ENCODE measurements around the gene POPDC3.
A peak's percentile ranks its signal among the peaks of the same experiment; 100 is the strongest.

POPDC3 gene

DNA sequence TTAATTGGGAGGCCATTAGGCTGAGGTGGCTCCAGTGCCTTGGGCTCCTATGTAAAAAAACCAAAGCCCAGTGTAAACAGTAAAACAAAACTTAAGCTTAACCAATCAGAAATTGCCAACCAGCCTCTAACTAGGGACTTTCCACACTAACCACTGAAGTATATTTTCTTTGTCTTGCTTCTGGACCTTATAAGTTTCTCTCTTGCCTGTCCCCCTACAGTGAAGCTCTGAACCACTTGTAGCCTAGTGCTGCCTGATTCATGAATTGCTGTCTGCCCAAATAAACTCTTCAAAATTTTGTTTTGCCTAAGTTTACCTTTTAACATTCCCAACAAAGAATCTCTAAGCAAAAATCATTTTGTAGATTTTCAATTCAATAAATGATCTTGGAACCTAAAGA, 28.2 kb downstream of the POPDC3 start:
- H3K27ac Mint-ChIP-seq, result no peak overlapping the region
- H3K36me3 Mint-ChIP-seq (ENCODE audit: low read depth), result no peaks in the 10 kb centered on the region
- H3K4me3 Mint-ChIP-seq, result no peak overlapping the region
- peaks cover 2% of the 10 kb centered on the region for H3K4me1 Mint-ChIP-seq (ENCODE audit: low read depth)
- H3K9me3 Mint-ChIP-seq, result no peaks in the 10 kb centered on the region
- peaks cover 3% of the 10 kb centered on the region for H3K27me3 Mint-ChIP-seq (ENCODE audit: low read depth)

DNA sequence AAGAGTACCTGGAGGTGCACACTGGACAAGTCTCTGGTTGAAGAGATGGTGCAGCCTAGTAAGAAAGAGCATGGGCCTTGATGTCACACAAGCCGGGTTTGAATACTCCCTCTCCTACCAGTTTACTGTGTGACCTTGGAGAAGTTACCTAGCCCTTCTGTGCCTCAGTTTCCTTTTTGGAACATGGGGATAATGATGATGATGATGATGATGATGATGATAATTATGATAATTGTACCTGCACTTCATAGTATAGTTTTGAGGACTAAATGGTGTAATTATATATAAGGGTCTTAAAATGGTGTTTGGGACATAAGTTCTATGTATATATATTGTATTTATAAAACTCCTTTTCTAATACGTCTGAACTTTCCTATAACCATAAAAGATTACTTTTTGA, 41.7 kb downstream of the POPDC3 start:
- peaks cover 2% of the 10 kb centered on the region for H3K36me3 Mint-ChIP-seq (ENCODE audit: low read depth)
- H3K9me3 Mint-ChIP-seq, result no peaks in the 10 kb centered on the region
- peak overlapping the region; percentile 63 for H3K4me3 Mint-ChIP-seq
- H3K4me1 Mint-ChIP-seq (ENCODE audit: low read depth), result no peaks in the 10 kb centered on the region
- H3K27ac Mint-ChIP-seq, result no peak overlapping the region
- H3K27me3 Mint-ChIP-seq (ENCODE audit: low read depth), result peaks cover 82% of the 10 kb centered on the region

DNA sequence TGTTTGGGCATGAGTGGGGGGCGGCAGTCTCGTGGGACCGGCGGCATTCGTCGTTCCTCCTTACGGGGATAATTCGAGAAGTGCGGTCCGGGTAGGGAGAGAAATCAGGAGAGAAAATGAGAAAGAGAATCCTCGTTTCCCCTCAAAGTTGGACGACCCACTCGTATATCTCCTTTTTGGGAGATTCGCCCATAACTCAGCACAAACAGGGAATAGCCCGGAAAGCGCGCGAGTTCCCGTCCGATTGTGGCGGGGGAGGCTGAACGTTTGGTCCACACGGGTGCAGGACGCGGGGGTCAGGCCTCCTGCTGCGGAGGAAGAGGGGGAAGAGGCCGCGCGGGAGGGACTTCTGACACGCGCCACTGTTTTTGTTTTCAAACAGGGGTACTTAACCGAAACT, 42.4 kb downstream of the POPDC3 start:
- no peak overlapping the region for H3K27ac Mint-ChIP-seq
- H3K9me3 Mint-ChIP-seq, result no peaks in the 10 kb centered on the region
- H3K4me3 Mint-ChIP-seq, result peak overlapping the region; percentile 63
- H3K4me1 Mint-ChIP-seq (ENCODE audit: low read depth), result no peaks in the 10 kb centered on the region
- peaks cover 2% of the 10 kb centered on the region for H3K36me3 Mint-ChIP-seq (ENCODE audit: low read depth)
- peaks cover 80% of the 10 kb centered on the region for H3K27me3 Mint-ChIP-seq (ENCODE audit: low read depth)

DNA sequence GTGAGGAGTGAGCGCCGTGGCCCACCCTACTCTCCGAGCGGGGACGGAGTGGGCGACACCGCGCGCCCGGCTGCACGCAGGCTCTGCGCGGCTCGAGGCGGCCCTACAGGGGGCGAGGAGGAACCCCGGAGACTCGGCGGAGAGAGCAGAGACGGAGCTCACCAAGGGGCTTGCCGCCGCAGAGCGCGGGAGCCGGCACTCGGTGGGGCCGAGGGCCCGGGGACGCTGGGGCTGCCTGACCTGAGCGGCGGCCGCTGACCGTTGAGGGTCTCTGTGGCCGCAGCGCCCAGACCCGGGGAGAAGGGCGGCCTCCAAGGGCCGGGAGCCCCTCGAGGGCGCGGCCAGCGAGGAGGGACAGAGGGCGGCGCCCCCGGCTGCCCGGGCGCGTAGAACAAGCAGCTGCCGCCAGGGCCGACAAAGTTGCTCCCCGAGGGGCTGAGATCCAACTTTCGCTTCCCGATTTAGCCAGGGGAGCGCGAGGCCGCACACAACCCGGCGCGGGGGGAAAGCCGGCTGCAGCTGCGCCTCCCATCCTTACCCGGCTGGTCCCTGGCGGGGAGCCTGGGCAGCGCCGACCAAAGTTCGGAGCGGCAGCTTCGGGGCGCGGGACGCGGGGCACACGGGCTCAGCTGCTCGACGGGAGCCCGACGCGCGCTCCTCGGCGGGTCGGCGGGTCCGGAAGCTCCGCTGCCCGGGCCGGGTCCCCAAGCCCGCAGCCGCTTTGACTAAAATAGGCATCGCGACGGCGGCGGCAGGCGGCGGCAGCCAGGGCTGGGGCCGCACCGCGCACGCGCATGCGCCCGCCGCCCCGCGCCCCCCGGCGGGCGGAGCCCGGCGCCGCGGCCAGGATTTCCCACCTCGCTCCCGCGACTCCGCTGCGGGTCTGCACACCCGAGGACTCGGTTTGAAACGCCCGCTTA, 43.1 kb downstream of the POPDC3 start:
- peaks cover 2% of the 10 kb centered on the region for H3K36me3 Mint-ChIP-seq (ENCODE audit: low read depth)
- no peaks in the 10 kb centered on the region for H3K4me1 Mint-ChIP-seq (ENCODE audit: low read depth)
- H3K27me3 Mint-ChIP-seq (ENCODE audit: low read depth), result peaks cover 76% of the 10 kb centered on the region
- no peaks in the 10 kb centered on the region for H3K9me3 Mint-ChIP-seq
- no peak overlapping the region for H3K27ac Mint-ChIP-seq
- H3K4me3 Mint-ChIP-seq, result peak overlapping the region; percentile 63

DNA sequence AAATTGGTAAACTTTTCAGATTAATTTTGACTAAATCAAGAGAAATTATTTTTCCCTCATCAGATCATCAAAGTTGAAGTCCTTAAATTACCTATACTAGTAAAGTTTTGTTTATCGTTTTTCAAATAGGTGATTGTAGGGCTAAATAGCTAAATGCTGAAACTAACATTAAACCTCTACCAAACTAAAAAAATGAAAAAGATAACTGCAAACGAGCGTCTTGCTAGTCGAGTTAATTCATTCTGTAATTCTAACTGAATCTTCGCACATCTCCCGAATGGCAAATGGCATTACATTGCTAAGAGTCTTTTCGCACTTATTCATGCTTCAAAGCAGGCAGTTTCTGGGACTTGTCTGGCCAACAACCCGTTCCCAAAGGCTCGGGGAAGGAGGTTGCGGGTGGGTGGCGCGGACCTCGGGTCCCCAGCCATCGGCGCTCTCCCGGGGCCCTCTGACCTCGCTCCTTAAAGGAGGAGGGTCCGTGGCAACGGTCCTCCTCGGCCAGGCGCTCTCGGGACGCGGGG, 43.8 kb downstream of the POPDC3 start:
- peaks cover 71% of the 10 kb centered on the region for H3K27me3 Mint-ChIP-seq (ENCODE audit: low read depth)
- H3K4me3 Mint-ChIP-seq, result peak overlapping the region; percentile 25

DNA sequence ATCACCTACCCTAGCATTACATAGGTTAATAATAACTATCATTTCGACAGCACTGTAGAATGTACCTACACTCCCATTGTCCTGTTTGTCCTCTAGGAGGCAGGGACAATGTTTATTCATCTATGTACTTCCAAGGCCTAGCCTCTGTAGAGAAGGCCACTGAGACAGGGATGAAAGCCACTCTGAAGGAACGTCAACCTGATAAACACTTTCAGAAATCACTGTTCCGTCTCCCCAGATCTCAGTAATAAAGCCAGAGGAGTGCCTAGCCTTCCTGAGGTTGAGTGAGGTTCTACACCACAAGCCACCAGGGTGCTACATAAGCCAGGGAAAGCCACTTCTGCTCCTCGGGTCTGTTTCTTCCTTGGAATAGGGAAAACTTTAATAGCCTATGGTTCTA, 44.8 kb downstream of the POPDC3 start:
- H3K36me3 Mint-ChIP-seq (ENCODE audit: low read depth), result peaks cover 2% of the 10 kb centered on the region
- H3K4me1 Mint-ChIP-seq (ENCODE audit: low read depth), result no peaks in the 10 kb centered on the region
- no peak overlapping the region for H3K4me3 Mint-ChIP-seq
- H3K27ac Mint-ChIP-seq, result no peak overlapping the region
- H3K9me3 Mint-ChIP-seq, result no peaks in the 10 kb centered on the region
- peaks cover 62% of the 10 kb centered on the region for H3K27me3 Mint-ChIP-seq (ENCODE audit: low read depth)

More for the DNA sequence above, 43.8 kb downstream of the POPDC3 start:
- Mint-ChIP-seq H3K4me1 (ENCODE audit: low read depth) (no peaks in the 10 kb centered on the region), H3K27ac (no peak overlapping the region), H3K36me3 (ENCODE audit: low read depth) (peaks cover 2% of the 10 kb centered on the region), H3K9me3 (no peaks in the 10 kb centered on the region)

DNA sequence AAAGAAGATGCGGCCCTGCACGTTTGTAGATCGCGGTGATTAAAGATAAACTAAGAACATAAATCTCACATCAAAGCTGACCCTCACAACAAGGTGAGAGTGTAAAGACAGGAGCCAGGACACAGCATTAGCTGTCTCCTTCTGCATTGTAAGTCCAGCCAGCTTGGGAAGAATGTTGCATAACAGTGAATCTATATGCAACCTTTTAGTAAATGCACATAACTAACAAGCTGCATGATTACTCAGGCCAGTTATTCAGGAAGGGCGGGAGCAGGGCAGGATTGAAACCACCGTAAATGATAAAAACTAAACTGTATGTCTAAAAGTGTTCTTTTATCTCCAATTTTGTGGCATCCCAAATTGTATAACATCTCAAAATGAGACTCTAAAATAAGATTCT, 57.1 kb downstream of the POPDC3 start:
- no peaks in the 10 kb centered on the region for H3K9me3 Mint-ChIP-seq
- H3K4me1 Mint-ChIP-seq (ENCODE audit: low read depth), result no peaks in the 10 kb centered on the region
- H3K27me3 Mint-ChIP-seq (ENCODE audit: low read depth), result peaks cover 14% of the 10 kb centered on the region
- no peak overlapping the region for H3K27ac Mint-ChIP-seq
- H3K36me3 Mint-ChIP-seq (ENCODE audit: low read depth), result no peaks in the 10 kb centered on the region
- no peak overlapping the region for H3K4me3 Mint-ChIP-seq

DNA sequence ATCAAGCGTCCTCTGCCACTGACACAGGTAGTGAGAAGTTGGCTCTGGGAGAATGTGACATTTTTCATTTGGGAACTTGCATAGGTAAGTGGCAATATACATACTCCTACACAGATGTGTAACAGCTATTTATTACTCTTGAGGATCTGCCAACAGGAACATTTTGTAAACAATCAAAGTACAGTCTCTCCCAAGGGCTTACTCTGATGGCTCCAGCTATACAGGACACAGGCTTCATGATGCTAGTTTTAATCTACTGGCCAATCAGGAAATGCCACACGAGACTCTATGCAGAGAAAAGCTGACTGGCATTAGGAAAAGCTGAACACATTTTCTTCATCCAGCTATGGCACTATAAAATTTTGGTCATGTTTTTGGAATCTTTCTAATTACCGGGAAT, 57.8 kb downstream of the POPDC3 start:
- Mint-ChIP-seq H3K36me3 (ENCODE audit: low read depth) (no peaks in the 10 kb centered on the region), H3K27me3 (ENCODE audit: low read depth) (peaks cover 11% of the 10 kb centered on the region), H3K4me3 (no peak overlapping the region), H3K4me1 (ENCODE audit: low read depth) (no peaks in the 10 kb centered on the region), H3K9me3 (no peaks in the 10 kb centered on the region), H3K27ac (no peak overlapping the region)

DNA sequence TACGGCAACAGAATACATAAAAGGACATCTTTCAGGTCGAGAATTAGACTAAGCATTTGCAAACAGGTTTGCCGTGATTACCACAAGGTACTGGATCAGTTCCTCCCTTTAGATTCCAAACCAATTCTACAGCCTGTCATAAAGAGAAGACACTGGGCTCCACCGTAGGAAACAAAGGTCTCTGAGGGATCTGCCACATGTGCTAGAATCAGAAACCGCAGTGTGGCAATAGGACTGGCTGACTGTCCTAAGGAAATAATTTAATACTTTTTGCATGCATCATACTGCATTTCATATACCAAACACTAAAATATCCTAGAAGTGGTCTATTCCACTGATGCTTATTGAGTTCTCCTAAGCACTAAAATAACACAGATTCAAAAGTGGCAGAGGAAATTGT, 59.2 kb downstream of the POPDC3 start:
- Mint-ChIP-seq H3K27me3 (ENCODE audit: low read depth) (peaks cover 13% of the 10 kb centered on the region), H3K4me1 (ENCODE audit: low read depth) (no peaks in the 10 kb centered on the region), H3K27ac (no peak overlapping the region), H3K36me3 (ENCODE audit: low read depth) (no peaks in the 10 kb centered on the region), H3K9me3 (no peaks in the 10 kb centered on the region), H3K4me3 (no peak overlapping the region)

DNA sequence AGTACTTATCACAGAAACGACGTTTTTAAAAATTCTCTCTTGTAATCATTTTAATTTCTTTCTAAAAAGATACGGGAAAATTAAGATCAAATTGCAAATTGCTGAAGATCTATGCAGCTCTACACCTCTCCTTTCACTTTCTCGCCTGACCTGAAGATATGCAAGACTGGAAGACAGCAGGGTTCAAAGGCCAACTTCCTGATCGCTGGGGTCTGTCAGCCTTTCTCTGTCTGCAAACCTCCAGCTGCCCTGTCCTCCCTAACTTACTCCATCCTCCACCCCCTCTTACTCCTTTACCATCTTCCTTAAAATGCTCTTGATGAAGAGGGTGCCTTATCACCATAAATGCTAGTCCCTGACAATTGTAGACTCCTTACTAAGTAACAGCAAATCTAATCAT, 63.7 kb downstream of the POPDC3 start:
- no peaks in the 10 kb centered on the region for H3K36me3 Mint-ChIP-seq (ENCODE audit: low read depth)
- H3K27ac Mint-ChIP-seq, result no peak overlapping the region
- H3K27me3 Mint-ChIP-seq (ENCODE audit: low read depth), result peaks cover 12% of the 10 kb centered on the region
- H3K4me3 Mint-ChIP-seq, result no peak overlapping the region
- no peaks in the 10 kb centered on the region for H3K4me1 Mint-ChIP-seq (ENCODE audit: low read depth)
- no peaks in the 10 kb centered on the region for H3K9me3 Mint-ChIP-seq

DNA sequence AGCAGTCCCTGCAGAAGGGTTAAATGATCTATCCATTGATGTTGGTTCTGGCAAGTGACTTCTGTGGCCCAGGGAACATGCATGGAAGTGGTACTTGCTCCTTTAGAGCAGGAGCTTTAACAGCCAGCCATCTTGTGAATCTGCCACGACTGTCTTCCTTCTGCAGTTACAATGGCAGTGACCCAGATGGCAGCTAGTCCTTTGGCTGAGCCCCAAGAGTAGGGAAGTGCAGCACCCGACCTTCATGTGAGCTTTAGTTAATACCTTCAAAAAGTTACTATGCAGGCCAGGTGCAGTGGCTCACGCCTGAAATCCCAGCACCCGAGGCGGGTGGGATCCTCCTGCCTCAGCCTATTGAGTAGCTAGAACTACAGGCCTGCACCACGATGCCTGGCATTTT, 66.4 kb downstream of the POPDC3 start:
- Mint-ChIP-seq H3K27ac (no peak overlapping the region), H3K9me3 (no peaks in the 10 kb centered on the region), H3K27me3 (ENCODE audit: low read depth) (peaks cover 8% of the 10 kb centered on the region), H3K4me3 (no peak overlapping the region), H3K36me3 (ENCODE audit: low read depth) (no peaks in the 10 kb centered on the region), H3K4me1 (ENCODE audit: low read depth) (no peaks in the 10 kb centered on the region)

DNA sequence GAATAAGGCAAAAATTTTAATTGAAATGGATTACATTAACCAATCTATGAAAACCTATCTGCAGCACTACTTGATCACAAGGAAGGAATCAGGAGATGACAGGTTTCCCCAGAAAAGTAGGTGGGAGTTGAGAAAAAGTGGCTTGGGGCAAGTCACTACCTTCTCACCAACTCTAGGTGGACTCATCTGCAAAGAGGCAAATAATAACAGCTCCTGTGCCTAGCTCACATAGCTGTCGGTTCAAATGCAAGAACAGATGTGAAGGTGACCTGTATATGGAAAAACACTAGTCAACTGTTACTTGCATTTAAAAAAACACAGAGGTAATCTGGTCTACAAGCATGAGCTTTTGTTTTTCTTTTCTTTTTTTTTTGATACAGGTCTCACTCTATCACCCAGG, 67.2 kb downstream of the POPDC3 start:
- no peaks in the 10 kb centered on the region for H3K9me3 Mint-ChIP-seq
- peaks cover 8% of the 10 kb centered on the region for H3K27me3 Mint-ChIP-seq (ENCODE audit: low read depth)
- no peak overlapping the region for H3K27ac Mint-ChIP-seq
- H3K4me3 Mint-ChIP-seq, result no peak overlapping the region
- no peaks in the 10 kb centered on the region for H3K4me1 Mint-ChIP-seq (ENCODE audit: low read depth)
- no peaks in the 10 kb centered on the region for H3K36me3 Mint-ChIP-seq (ENCODE audit: low read depth)

DNA sequence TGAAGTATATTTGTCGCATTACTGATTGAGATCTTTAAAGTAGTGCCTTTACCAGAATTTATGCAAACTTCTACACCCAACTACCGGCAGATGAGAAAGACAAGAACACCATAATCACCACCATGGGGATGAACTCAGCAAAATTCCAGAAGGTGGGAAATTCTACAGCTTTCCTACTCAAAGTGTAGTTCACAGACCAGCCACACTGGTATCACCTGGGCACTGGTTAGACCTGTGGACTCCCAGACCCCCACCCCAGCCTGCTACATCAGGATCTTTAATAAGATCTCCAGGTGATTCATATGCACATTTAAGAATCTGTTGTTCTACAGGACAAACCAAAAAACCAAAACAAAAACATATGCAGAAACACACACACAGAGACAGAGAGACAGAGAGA, 67.9 kb downstream of the POPDC3 start:
- H3K36me3 Mint-ChIP-seq (ENCODE audit: low read depth), result no peaks in the 10 kb centered on the region
- H3K27ac Mint-ChIP-seq, result no peak overlapping the region
- H3K4me1 Mint-ChIP-seq (ENCODE audit: low read depth), result no peaks in the 10 kb centered on the region
- H3K9me3 Mint-ChIP-seq, result no peaks in the 10 kb centered on the region
- peaks cover 8% of the 10 kb centered on the region for H3K27me3 Mint-ChIP-seq (ENCODE audit: low read depth)
- H3K4me3 Mint-ChIP-seq, result no peak overlapping the region

DNA sequence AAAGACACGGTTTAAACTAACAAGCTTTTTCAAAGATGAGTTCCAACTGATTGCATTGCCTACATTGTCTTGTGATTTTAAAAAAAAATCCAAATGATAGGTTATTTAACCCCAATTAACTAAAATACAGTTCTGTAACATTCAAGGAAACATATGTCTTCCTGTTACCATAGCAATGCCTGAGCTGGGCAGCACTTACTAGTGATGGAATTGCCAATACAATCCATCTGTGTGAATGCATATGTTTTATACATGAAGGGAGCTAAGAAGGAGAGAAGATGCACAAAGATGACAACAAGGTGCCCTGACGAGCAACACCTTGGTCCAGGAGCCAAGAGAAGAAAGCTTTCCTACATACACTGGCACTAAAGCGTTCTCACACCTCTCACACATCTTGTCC, 68.7 kb downstream of the POPDC3 start:
- no peak overlapping the region for H3K4me3 Mint-ChIP-seq
- no peak overlapping the region for H3K27ac Mint-ChIP-seq
- H3K27me3 Mint-ChIP-seq (ENCODE audit: low read depth), result peaks cover 5% of the 10 kb centered on the region
- H3K4me1 Mint-ChIP-seq (ENCODE audit: low read depth), result no peaks in the 10 kb centered on the region
- H3K36me3 Mint-ChIP-seq (ENCODE audit: low read depth), result no peaks in the 10 kb centered on the region
- no peaks in the 10 kb centered on the region for H3K9me3 Mint-ChIP-seq

Measured in T-helper 1 cell treated with Interleukin-12 subunit alpha and Interleukin-12 subunit beta and Interleukin-4 antibody, amounts not matched to agents 30 μg/mL and 1 μg/mL, for 36 hours (primary cell).